ENCODE measurements around the gene TCF15. TPM values are rescaled to one million over a fixed set of nuclear protein-coding genes. Genes with fewer than 3 reads are reported as not detected.

The TCF15 gene
- total and polyA plus RNA-seq, 2 of the 4 experiments (the other 2 are of a cell fraction), result not detected

- Histone ChIP-seq H3K36me3 (ENCODE audit: control insufficient read depth, insufficient read depth, low read length) (no peaks in the 10 kb centered on the region), H3K27me3 (ENCODE audit: control insufficient read depth, insufficient read depth, low read length) (peaks cover 38% of the 10 kb centered on the region), H3K14ac (replicated peaks; ENCODE audit: low read depth, low read length) (no peak overlapping the region), H3K4me2 (ENCODE audit: low read depth, low read length) (no peak overlapping the region), H2BK15ac (ENCODE audit: low read depth, low read length) (no peak overlapping the region), H4K5ac (ENCODE audit: low read depth, low read length) (no peak overlapping the region), H2BK120ac (ENCODE audit: low read depth, low read length) (no peak overlapping the region), H3K23ac (ENCODE audit: low read depth, low read length) (no peak overlapping the region), H2AFZ (replicated peaks; ENCODE audit: low read length, poor library complexity) (no peak overlapping the region), H4K91ac (ENCODE audit: insufficient read depth, low read depth, low read length) (no peak overlapping the region), H4K8ac (ENCODE audit: low read depth in 2 of 2, low read length in 2 of 2) (no peak overlapping the region), H2AK9ac (replicated peaks; ENCODE audit: low read depth, low read length, poor library complexity) (no peak overlapping the region), H2BK20ac (ENCODE audit: low read depth, low read length) (no peak overlapping the region), H3K27ac (ENCODE audit: insufficient read depth, low read length) (no peak overlapping the region), H3K9me1 (ENCODE audit: insufficient read depth, low read length) (no peaks in the 10 kb centered on the region), H3K9ac (ENCODE audit: low read depth, low read length) (no peak overlapping the region), H3K4ac (ENCODE audit: low read depth, low read length) (no peak overlapping the region), H3K56ac (ENCODE audit: extremely low read depth, insufficient read depth, low read length) (no peak overlapping the region), H3K4me1 (ENCODE audit: control insufficient read depth, insufficient read depth, low read length) (no peaks in the 10 kb centered on the region), H3K9me3 (ENCODE audit: control insufficient read depth, insufficient read depth, low read length) (peaks cover 5% of the 10 kb centered on the region), H3K18ac (ENCODE audit: low read depth, low read length) (no peak overlapping the region), H2BK5ac (ENCODE audit: low read depth, low read length, poor library complexity, severe bottlenecking) (no peak overlapping the region), H3K79me1 (ENCODE audit: low read depth in 1 of 2, low read length in 2 of 2) (no peaks in the 10 kb centered on the region), H4K20me1 (ENCODE audit: insufficient read depth, low read length) (no peaks in the 10 kb centered on the region), H3K4me3 (ENCODE audit: insufficient read depth, low read depth, low read length) (no peak overlapping the region), H2AK5ac (ENCODE audit: low read depth, low read length) (no peak overlapping the region)
- ATAC-seq (ENCODE audit: low read depth) (no peak), DNase-seq (no peak)
- in situ Hi-C loops (cut with MboI; ENCODE audit: low sequenced_read_pairs), result no loop called here
- 49% methylated on average over 2 of the region's 4 CpGs; no CpG with 5 or more reads in 1 of the 2 experiments for WGBS, 2 experiments (ENCODE audit: extremely low coverage in 2 of 2, insufficient read length in 1 of 2)
- CTCF ChIA-PET, result no interaction called here
- no peak for TF ChIP-seq MAFK (IDR thresholded peaks at IDR 0.05; ENCODE audit: low read depth, low read length)
- TF ChIP-seq RAD21 (IDR thresholded peaks at IDR 0.05; ENCODE audit: low read length), result no peak
- intact Hi-C loops (cut with micrococcal nuclease), result no loop called here
- POLR2A ChIA-PET (ENCODE audit: unreplicated experiment), result interaction anchor here (0.6 kb wide), 1 partner anchor 464 kb away, joined by 3 read pairs; no protein-coding TSS in a partner anchor
- dilution Hi-C loops (cut with HindIII; ENCODE audit: low sequenced_read_pairs, unreplicated experiment), result no loop called here
- no TSS peak for BruUV-seq (replicated peaks)
These were observed 8.0 kb upstream of the TCF15 start for GRCh38 chr20:617934-618690.

Measured in IMR-90 (cell line).